Stimulated activated CD8-positive, alpha-beta memory T cell treated with anti-CD3 and anti-CD28 coated beads, Interleukin-2, amount 100 ng/mL, for 48 hours (primary cell): ENCODE data around the gene COPS9.

Experiments
- DNase-seq, 2 donors: peaks; one replicate each; pipeline ENCODE4 v3.0.0-alpha.2; 2020; ENCODE audit warnings: low read depth in 2 of 2

Gene COPS9

GRCh38 chr2:240134956-240135520 is 1.1 kb downstream of the COPS9 start:
- no peak for DNase-seq

- no peak for DNase-seq
Measured at GRCh38 chr2:240134466-240134865, 1.6 kb downstream of the COPS9 start.

- no peak for DNase-seq
Measured at GRCh38 chr2:240133401-240133800, 2.7 kb downstream of the COPS9 start.

GRCh38 chr2:240132651-240132980 is 3.5 kb downstream of the COPS9 start:
- no peak for DNase-seq

GRCh38 chr2:240131941-240132650 is 4.0 kb downstream of the COPS9 start:
- no peak for DNase-seq

GRCh38 chr2:240131296-240131695 is 4.8 kb downstream of the COPS9 start:
- no peak for DNase-seq

GRCh38 chr2:240130393-240131195 is 5.5 kb downstream of the COPS9 start:
- DNase-seq = no peak

GRCh38 chr2:240129731-240130392 is 6.2 kb downstream of the COPS9 start:
- no peak for DNase-seq

- DNase-seq = no peak
Measured at GRCh38 chr2:240129311-240129710, 6.8 kb downstream of the COPS9 start.

GRCh38 chr2:240128608-240129145 is 7.4 kb downstream of the COPS9 start:
- DNase-seq = no peak

GRCh38 chr2:240127911-240128607 is 8.0 kb downstream of the COPS9 start:
- no peak for DNase-seq

- no peak for DNase-seq
Measured at GRCh38 chr2:240127191-240127750, 8.8 kb downstream of the COPS9 start.

- DNase-seq = no peak
Measured at GRCh38 chr2:240126731-240127130, 9.4 kb downstream of the COPS9 start.

- no peak for DNase-seq
Measured at GRCh38 chr2:240125742-240126141, 10.4 kb downstream of the COPS9 start.

GRCh38 chr2:240124651-240125030 is 11.5 kb downstream of the COPS9 start:
- no peak for DNase-seq

- no peak for DNase-seq
Measured at GRCh38 chr2:240123821-240124650, 12.1 kb downstream of the COPS9 start.

- no peak for DNase-seq
Measured at GRCh38 chr2:240121675-240122074, 14.4 kb downstream of the COPS9 start.

GRCh38 chr2:240121190-240121589 is 14.9 kb downstream of the COPS9 start:
- DNase-seq = no peak

- DNase-seq = no peak
Measured at GRCh38 chr2:240114233-240114632, 21.9 kb downstream of the COPS9 start.

GRCh38 chr2:240112914-240113690 is 23.0 kb downstream of the COPS9 start:
- DNase-seq = no peak
